Activated CD4-positive, alpha-beta T cell treated with anti-CD3 and anti-CD28 coated beads, Interleukin-10, Interleukin-2, amounts not matched to agents 100 ng/mL and 50 ng/mL, durations not matched to agents 16 hours and 8 hours (primary cell): ENCODE measurements around the gene UBAP2L.

Experiments
- DNase-seq: peaks from one replicate; pipeline ENCODE4 v3.0.0-alpha.2; 2020

UBAP2L gene, protein sequence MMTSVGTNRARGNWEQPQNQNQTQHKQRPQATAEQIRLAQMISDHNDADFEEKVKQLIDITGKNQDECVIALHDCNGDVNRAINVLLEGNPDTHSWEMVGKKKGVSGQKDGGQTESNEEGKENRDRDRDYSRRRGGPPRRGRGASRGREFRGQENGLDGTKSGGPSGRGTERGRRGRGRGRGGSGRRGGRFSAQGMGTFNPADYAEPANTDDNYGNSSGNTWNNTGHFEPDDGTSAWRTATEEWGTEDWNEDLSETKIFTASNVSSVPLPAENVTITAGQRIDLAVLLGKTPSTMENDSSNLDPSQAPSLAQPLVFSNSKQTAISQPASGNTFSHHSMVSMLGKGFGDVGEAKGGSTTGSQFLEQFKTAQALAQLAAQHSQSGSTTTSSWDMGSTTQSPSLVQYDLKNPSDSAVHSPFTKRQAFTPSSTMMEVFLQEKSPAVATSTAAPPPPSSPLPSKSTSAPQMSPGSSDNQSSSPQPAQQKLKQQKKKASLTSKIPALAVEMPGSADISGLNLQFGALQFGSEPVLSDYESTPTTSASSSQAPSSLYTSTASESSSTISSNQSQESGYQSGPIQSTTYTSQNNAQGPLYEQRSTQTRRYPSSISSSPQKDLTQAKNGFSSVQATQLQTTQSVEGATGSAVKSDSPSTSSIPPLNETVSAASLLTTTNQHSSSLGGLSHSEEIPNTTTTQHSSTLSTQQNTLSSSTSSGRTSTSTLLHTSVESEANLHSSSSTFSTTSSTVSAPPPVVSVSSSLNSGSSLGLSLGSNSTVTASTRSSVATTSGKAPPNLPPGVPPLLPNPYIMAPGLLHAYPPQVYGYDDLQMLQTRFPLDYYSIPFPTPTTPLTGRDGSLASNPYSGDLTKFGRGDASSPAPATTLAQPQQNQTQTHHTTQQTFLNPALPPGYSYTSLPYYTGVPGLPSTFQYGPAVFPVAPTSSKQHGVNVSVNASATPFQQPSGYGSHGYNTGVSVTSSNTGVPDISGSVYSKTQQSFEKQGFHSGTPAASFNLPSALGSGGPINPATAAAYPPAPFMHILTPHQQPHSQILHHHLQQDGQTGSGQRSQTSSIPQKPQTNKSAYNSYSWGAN

DNA sequence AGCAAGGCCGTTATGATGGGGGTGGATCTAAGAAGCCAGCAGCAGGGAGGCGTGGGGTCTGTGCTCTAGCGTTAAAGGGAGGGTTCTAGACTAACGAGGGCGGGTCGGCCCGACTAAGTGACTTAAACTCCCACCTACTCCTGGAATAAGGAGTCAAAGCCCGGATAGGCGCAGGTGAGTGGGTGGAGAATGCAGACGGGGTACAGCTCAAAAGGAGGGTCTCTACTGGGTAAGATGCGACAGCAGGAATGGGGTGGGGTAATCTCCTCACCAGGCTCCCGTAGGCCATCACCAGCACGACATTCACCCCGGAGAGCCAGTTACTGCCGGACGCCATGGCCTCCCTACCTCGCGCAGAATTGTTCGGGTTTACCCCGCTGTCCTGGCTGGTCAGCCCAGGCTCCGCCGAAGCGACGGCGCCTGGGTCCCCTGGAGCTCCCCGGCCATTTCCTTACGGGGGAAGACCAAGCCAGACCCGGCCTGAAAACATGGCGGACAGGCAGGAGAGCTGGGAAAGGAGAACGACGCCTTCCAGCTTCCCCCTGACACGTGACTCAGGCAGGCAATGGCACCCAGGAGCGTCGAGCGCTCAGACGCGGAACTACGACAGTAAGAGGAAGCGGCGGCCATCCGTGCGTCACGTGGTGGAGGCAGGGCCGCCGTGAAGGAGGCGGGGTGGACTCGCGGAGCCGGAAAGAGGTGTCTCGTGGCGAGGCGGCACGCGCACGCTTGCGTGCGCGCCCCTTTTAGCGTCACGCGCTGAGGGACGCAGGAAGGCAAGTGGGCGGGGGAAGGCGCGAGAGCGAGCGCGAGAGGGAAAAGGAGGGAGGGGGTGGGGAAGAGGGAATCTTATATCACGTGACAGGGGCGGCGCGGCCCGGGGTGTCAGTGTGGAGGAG lies at the start of gene UBAP2L:
TSS of gene UBAP2L (plus strand) at position 885 of the 899 bp plus-strand sequence. CDS start 4,169 bp downstream, outside the sequence.
- peak; percentile 100 for DNase-seq

- DNase-seq, result no peak
Measured at GRCh38 chr1:154171223-154171583, 49.6 kb upstream of the UBAP2L start.

DNA sequence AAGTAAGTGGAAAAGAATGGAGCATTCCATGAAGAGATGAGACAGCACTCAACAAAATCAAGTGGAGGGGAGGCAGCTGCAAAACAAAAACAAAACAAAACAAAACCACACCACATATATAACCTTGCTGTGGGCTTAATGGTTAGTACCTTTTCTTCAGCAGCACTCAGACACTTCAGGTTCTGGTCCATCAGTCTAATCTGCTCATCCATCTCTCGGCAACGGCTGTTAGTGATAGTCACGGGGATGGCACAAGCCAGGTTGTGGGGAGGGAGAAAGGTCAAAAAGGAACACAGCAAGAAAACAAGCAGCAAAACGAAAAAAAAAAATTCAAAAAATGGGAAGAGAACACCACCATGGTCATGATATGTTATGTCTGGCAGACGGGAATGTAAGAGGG lies 48.9 kb upstream of the UBAP2L start:
- DNase-seq, result no peak

GRCh38 chr1:154174654-154175053 lies 46.1 kb upstream of the UBAP2L start:
- no peak for DNase-seq

GRCh38 chr1:154176337-154176736 lies 44.4 kb upstream of the UBAP2L start:
- DNase-seq, result no peak

GRCh38 chr1:154178013-154178412 lies 42.7 kb upstream of the UBAP2L start:
- DNase-seq, result no peak

- DNase-seq, result peak; percentile 25
Measured at GRCh38 chr1:154178911-154179811, 41.6 kb upstream of the UBAP2L start.

DNA sequence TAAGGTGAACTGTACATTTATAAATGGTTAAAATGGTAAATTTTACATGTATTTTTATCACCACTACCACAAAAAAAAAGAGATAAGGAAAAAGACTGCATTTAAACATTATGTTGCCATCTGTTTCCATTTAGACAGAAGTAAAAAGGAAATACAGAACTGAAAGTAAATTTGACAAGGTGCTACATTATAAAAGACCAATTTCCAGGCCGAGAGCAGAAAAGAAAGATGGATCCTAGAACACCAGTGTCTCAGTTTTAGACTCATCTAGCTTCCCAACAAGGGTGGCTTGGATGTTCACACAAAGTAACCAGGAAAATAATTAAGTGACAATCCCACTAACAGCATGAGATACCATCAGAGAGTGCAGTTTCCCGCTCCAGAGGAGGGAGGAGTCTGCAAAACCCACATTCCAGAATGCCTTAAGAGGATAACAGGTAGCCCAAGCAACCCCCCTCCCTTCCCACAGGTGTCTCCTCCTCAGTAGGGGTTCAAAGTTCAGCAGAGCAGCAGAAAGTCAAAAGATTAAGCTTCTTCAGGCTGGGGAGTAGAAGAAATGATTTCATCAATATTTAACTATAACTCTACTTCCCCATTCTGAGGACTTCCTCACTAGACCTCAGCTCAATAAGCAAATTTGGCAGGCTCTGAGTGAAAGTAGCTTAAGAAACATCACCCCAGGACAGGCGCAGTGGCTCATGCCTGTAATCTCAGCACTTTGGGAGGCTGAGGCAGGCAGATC lies 40.6 kb upstream of the UBAP2L start:
- DNase-seq, result no peak

DNA sequence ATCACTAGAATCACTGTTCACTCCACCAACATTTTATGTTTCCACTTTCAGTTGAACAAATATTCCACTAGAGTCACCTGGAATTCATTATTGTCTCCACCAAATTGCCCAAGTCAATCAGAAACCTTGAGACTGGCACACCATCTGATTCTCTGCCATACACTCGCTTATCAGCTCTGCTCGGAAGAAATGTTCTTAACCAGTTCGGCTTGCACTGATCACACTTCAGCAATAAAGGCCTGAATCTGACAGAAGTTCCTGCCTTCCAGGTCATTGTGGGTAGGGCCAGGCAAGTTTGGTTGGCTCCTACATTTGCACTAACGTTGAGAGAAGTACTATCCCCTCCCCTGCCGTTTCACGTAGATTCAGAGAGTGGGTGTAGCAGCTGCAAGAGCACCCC lies 38.8 kb upstream of the UBAP2L start:
- DNase-seq, result no peak

DNA sequence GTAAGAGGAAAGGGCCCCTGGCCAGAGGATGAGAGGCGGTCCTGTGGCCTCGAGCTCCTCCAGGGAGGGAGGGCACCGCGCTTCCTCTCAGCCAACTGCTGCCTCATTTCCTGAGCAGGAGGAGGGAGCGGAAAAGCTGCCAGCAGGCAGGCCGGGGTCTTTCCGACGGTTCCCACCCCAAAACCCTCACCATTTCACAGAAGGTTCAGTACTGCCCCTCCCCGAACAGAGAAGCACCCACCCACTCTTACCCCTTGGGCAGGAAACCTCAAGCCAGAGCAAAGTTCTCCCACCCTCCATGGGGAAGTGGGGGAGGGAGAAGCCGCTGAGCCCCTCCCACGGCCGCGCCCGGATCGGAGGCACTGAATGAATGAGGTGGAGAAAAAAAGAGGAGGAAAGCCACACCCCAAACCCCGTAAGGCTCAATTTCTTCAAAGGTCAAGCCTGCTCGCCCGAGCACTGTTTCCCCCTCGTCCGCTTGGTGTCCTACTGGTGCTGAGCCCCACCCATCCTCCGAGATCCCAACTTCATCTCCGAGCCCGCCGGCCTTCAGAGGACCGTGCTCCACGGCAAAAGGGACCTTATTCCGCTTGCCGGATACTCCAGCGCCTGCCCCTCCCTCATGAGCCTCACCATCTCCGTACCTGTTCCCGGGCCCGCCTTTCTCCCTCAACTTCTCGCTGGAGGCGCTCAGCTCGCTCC lies 38.3 kb upstream of the UBAP2L start:
- DNase-seq, result peak; percentile 94

- DNase-seq, result peak; percentile 98
Measured at GRCh38 chr1:154183046-154183915, 37.5 kb upstream of the UBAP2L start.

- peak; percentile 79 for DNase-seq
Measured at GRCh38 chr1:154186177-154186576, 34.6 kb upstream of the UBAP2L start.

DNA sequence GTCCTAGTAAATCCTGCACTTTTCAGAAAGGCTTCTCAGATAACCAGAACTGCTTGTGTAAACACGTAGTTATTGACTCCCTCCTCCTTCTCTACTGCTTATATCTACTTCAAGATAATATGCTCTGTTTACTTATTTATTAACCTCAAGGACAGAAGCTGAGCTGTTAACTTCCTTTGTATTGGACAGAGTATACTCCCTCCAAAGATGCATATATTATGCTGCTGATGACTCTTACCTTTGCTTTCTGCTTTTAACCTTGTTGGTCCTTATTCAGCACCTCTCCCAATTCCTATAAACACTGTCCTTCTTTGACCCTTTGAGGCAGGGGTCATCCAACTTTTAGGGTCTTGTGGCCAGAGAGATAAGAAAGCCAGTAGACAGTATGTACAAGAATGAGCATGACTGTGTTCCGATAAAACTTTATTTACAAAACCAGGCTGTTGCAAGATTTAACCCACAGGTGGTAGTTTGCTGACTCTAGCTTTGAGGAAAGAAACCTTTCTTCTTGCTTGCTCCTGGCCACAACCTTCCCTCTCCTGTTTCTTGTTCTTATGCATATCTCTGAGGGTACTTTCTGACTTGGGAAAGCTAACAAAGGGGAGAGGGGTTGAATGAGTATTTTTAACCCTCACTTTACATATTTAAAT lies 33.8 kb upstream of the UBAP2L start:
- no peak for DNase-seq

- DNase-seq, result no peak
Measured at GRCh38 chr1:154190550-154190949, 30.2 kb upstream of the UBAP2L start.

- no peak for DNase-seq
Measured at GRCh38 chr1:154191990-154192461, 28.7 kb upstream of the UBAP2L start, which contains the start of gene TPM3. Gene TPM3, minus strand, starts transcription at chr1:154192100. Its CDS starts 82 bp downstream, at chr1:154192018.

DNA sequence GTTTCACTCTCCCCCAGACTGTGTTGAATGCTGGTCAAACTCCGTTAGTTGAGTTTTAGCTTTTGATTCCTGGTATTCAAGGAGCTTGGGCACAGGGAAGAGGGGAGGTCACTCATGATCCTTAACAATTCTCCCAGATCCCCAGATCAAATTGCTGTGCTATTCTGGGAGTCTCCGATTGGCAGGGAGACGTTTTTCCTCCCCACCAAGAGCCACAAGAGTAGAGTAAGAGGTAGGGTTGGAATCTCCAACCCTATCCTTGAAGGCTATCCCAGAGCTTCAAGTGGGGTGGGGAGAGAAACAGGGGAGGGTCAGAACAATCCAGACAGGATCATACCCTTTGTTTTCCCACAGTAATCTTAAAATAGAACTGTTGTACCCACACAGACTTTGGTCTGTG lies 28.3 kb upstream of the UBAP2L start:
- no peak for DNase-seq

DNA sequence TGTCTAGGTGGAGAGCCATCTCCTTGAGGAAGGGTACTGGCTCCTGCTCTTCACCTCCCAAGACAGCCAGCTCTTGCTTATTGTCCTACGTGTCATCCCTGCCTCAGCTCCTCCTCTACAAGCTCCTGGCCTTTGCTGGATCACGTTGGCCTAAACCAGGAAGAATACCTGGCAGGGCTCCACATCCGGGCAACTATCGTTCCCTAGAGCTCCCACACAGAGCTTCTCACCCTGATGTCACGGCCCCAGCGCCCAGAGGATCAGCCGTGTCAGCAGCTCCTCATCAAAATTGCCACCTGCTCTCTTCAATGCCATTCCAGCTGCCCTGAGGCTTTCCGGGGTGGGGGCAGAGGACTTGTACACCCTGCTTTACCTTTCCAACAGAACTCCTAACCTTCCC lies 26.9 kb upstream of the UBAP2L start:
- no peak for DNase-seq
